ENCODE measurements around the gene TRABD2B. TPM values are rescaled to one million over a fixed set of nuclear protein-coding genes. Genes with fewer than 3 reads are reported as not detected.

Gene TRABD2B
- total and polyA plus RNA-seq, 2 experiments from 2014 or later: 1.00 to 2.3 TPM

DNA sequence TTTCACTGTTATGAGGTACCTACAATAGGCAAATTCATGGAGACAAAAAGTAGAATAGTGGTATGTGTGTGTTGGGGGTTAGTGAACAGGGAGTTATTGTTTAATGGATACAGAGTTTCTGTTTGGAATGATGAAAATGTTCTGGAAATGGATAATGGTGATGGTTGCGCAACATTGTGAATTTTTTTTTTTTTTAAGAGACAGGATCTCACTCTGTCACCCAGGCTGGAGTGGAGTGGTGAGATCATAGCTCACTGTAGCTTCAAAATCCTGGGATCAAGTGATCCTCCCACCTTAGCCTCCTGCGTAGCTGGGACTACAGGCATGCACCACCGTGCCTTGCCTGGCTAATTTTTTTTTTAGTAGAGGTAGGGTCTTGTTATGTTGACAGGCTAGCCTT is 34.5 kb upstream of the TRABD2B start:
- WGBS (ENCODE audit: low lambda C conversion rate, missing lambda C conversion rate): 56% methylated on average over 3 of the region's 3 CpGs
- TF ChIP-seq EZH2 (IDR thresholded peaks at IDR 0.05; ENCODE audit: borderline replicate concordance) (no peak), CTCF (IDR thresholded peaks at IDR 0.05; ENCODE audit: poor library complexity) (no peak), EZH2phosphoT487 (IDR thresholded peaks at IDR 0.05; ENCODE audit: low read depth, severe bottlenecking, unreplicated experiment) (no peak)
- H3K79me2 ChIP-seq: no peaks in the 10 kb centered on the region

GRCh38 chr1:48030696-48031365 is 33.6 kb upstream of the TRABD2B start:
- TF ChIP-seq CTCF (IDR thresholded peaks at IDR 0.05; ENCODE audit: poor library complexity) (no peak), EZH2phosphoT487 (IDR thresholded peaks at IDR 0.05; ENCODE audit: low read depth, severe bottlenecking, unreplicated experiment) (no peak), EZH2 (IDR thresholded peaks at IDR 0.05; ENCODE audit: borderline replicate concordance) (no peak)
- Histone ChIP-seq H3K4me1 (ENCODE audit: insufficient read depth) (no peaks in the 10 kb centered on the region), H3K9me3 (ENCODE audit: low read depth) (no peaks in the 10 kb centered on the region), H3K4me2 (no peak overlapping the region), H2AFZ (no peak overlapping the region), H4K20me1 (ENCODE audit: insufficient read depth, poor library complexity, severe bottlenecking) (no peaks in the 10 kb centered on the region), H3K27ac (no peak overlapping the region), H3K36me3 (replicated peaks; ENCODE audit: insufficient read depth, low read depth) (no peaks in the 10 kb centered on the region), H3K79me2 (no peaks in the 10 kb centered on the region), H3K9me2 (replicated peaks; ENCODE audit: insufficient read depth) (no peaks in the 10 kb centered on the region), H3K27me3 (no peaks in the 10 kb centered on the region), H3K4me3 (no peak overlapping the region)
- 93% methylated on average over 4 of the region's 4 CpGs for WGBS (ENCODE audit: low lambda C conversion rate, missing lambda C conversion rate)
- no peak for DNase-seq (ENCODE audit: low spot score)

More for the DNA sequence above, 34.5 kb upstream of the TRABD2B start:
- H3K4me2 ChIP-seq: no peak overlapping the region
- DNase-seq (ENCODE audit: low spot score): no peak
- no peaks in the 10 kb centered on the region for H4K20me1 ChIP-seq (ENCODE audit: insufficient read depth, poor library complexity, severe bottlenecking)
- no peaks in the 10 kb centered on the region for H3K9me3 ChIP-seq (ENCODE audit: low read depth)
- H3K9me2 ChIP-seq (replicated peaks; ENCODE audit: insufficient read depth): no peaks in the 10 kb centered on the region
- H3K27me3 ChIP-seq: no peaks in the 10 kb centered on the region
- H3K36me3 ChIP-seq (replicated peaks; ENCODE audit: insufficient read depth, low read depth): no peaks in the 10 kb centered on the region
- H3K4me3 ChIP-seq: no peak overlapping the region
- H2AFZ ChIP-seq: no peak overlapping the region
- peaks cover 4% of the 10 kb centered on the region for H3K4me1 ChIP-seq (ENCODE audit: insufficient read depth)
- no peak overlapping the region for H3K27ac ChIP-seq

DNA sequence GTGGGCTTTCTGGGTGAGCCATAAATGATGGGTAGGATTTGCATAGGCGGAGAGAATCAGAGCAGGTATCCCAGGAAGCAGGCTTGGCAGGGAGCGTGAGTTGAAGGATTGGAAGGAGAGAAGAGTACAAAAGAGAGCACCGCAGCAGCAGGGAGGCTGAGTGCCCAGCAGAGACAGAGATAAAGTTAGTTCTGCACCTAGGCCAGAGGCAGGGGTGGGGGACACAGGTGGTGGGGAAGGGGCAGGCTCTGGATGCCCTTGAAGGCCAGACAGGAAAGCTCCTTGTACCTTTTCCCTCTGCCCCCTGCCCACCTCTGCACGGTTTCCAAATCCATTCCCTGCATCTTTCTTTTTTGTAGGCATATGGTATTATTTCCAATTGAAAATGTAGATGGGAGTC is 33.0 kb upstream of the TRABD2B start:
- TF ChIP-seq EZH2phosphoT487 (IDR thresholded peaks at IDR 0.05; ENCODE audit: low read depth, severe bottlenecking, unreplicated experiment): no peak
- TF ChIP-seq CTCF (IDR thresholded peaks at IDR 0.05; ENCODE audit: poor library complexity): no peak
- TF ChIP-seq EZH2 (IDR thresholded peaks at IDR 0.05; ENCODE audit: borderline replicate concordance): no peak
- H2AFZ ChIP-seq: no peak overlapping the region
- no peaks in the 10 kb centered on the region for H3K9me3 ChIP-seq (ENCODE audit: low read depth)
- no peaks in the 10 kb centered on the region for H3K36me3 ChIP-seq (replicated peaks; ENCODE audit: insufficient read depth, low read depth)
- no peaks in the 10 kb centered on the region for H3K79me2 ChIP-seq
- 90% methylated on average over 4 of the region's 4 CpGs for WGBS (ENCODE audit: low lambda C conversion rate, missing lambda C conversion rate)
- no peak overlapping the region for H3K4me2 ChIP-seq
- no peak overlapping the region for H3K4me3 ChIP-seq
- no peak for DNase-seq (ENCODE audit: low spot score)
- H3K4me1 ChIP-seq (ENCODE audit: insufficient read depth): no peaks in the 10 kb centered on the region
- H3K27ac ChIP-seq: no peak overlapping the region
- H3K9me2 ChIP-seq (replicated peaks; ENCODE audit: insufficient read depth): no peaks in the 10 kb centered on the region
- no peaks in the 10 kb centered on the region for H3K27me3 ChIP-seq
- no peaks in the 10 kb centered on the region for H4K20me1 ChIP-seq (ENCODE audit: insufficient read depth, poor library complexity, severe bottlenecking)

Measured in hepatocyte (in vitro differentiated cells).